GM12878 (cell line): ENCODE measurements around the gene LIMK1. TPM values are rescaled to one million over a fixed set of nuclear protein-coding genes. Genes with fewer than 3 reads are reported as not detected.
A peak's percentile ranks its signal among the peaks of the same experiment; 100 is the strongest.

Experiments used
- ATAC-seq: fragments of 200-7000 bp; cut with Tn5 transposase; 3 replicates; pipeline ENCODE4 v1.9.1; 2020; ENCODE audit warnings: mild to moderate bottlenecking, moderate library complexity
- BruUV-seq: library from RNA; stranded (reverse); fragments of 400-500 nt; replicated peaks from 2 replicates; lab custom pipeline; 2021; lab: Mats Ljungman, UMichigan
- CTCF ChIA-PET: fragments of 300-600 bp; sonication (Branson Sonifier 250); formaldehyde crosslinking; extraction: SDS; loops from one replicate; lab custom pipeline; 2021; ENCODE audit warnings: inconsistent platforms; lab: Yijun Ruan, JAX
- POLR2A ChIA-PET: fragments of 350-600 bp; formaldehyde crosslinking; extraction: SDS; loops from one replicate; lab custom pipeline; 2021; ENCODE audit warnings: inconsistent platforms; lab: Charles Lee
- RAD21 ChIA-PET: fragments of 300-600 bp; sonication (Branson Sonifier 250); formaldehyde crosslinking; loops from one replicate; lab custom pipeline; 2023; ENCODE audit warnings: antibody characterized with exemption; ENCODE audit not compliant: unreplicated experiment; lab: Charles Lee
- SMC1A ChIA-PET: fragments of 300-600 bp; sonication (Branson Sonifier 250); formaldehyde crosslinking; loops from one replicate; lab custom pipeline; 2023; ENCODE audit not compliant: unreplicated experiment, uncharacterized antibody; lab: Charles Lee
- DNase-seq: peaks from one replicate; pipeline ENCODE4 v3.0.0-alpha.2; 2011; ENCODE audit warnings: low read depth, low spot score
- FAIRE-seq: peaks from 3 replicates; lab custom pipeline; 2011; peaks lifted over from hg19 to GRCh38; lab: Jason Lieb, UNC
- H2AFZ ChIP-seq: 2 replicates; pipeline ENCODE4 v1.6.0; 2011; ENCODE audit warnings: low read depth, low read length, control low read depth; ENCODE audit not compliant: control insufficient read depth
- H3K27ac ChIP-seq: 2 replicates; pipeline ENCODE4 v1.5.1; 2011; ENCODE audit warnings: control low read depth; ENCODE audit not compliant: control insufficient read depth, insufficient read depth
- H3K27me3 ChIP-seq, 2 experiments: replicated peaks in 1 of 2; 2 replicates each; pipeline versions ENCODE4 v1.6.0 to v1.6.1; 2011; ENCODE audit warnings: low read length in 1 of 2; ENCODE audit not compliant: control insufficient read depth in 2 of 2, insufficient read depth in 2 of 2
- H3K36me3 ChIP-seq, 2 experiments: 2 replicates each; pipeline ENCODE4 v1.5.1; 2011; ENCODE audit warnings: low read length in 1 of 2; ENCODE audit not compliant: control insufficient read depth in 2 of 2, insufficient read depth in 2 of 2
- H3K4me1 ChIP-seq: 2 replicates; pipeline ENCODE4 v1.6.1; 2011; ENCODE audit warnings: mild to moderate bottlenecking, low read length, moderate library complexity, mixed read lengths; ENCODE audit not compliant: control insufficient read depth, insufficient read depth
- H3K4me2 ChIP-seq: 2 replicates; pipeline ENCODE4 v1.6.0; 2011; ENCODE audit warnings: control low read depth; ENCODE audit not compliant: control insufficient read depth, insufficient read depth
- H3K4me3 ChIP-seq: fragments of 200-600 bp; sonication (generic); 2 replicates; pipeline ENCODE4 v1.5.1; 2016
- H3K79me2 ChIP-seq: 2 replicates; pipeline ENCODE4 v1.6.0; 2011; ENCODE audit warnings: low read length; ENCODE audit not compliant: control insufficient read depth, insufficient read depth
- H3K9ac ChIP-seq: 2 replicates; pipeline ENCODE4 v1.8.0; 2011; ENCODE audit warnings: low read length, control low read depth, mixed read lengths; ENCODE audit not compliant: control insufficient read depth, insufficient read depth
- H3K9me3 ChIP-seq: replicated peaks from 3 replicates; pipeline ENCODE4 v1.5.1; 2011; ENCODE audit warnings: mild to moderate bottlenecking, low read length; ENCODE audit not compliant: control insufficient read depth, insufficient read depth
- H4K20me1 ChIP-seq: 2 replicates; pipeline ENCODE4 v1.6.0; 2011; ENCODE audit not compliant: control insufficient read depth, insufficient read depth
- ELK1 ChIP-seq: IDR thresholded peaks from 2 replicates; pipeline ENCODE4 v1.6.1; 2012; ENCODE audit warnings: low read depth, low read length, improper control_type of control experiment
- KDM1A ChIP-seq: fragments of 200-600 bp; sonication (generic); IDR thresholded peaks from 2 replicates; pipeline ENCODE4 v1.6.1; 2016; ENCODE audit warnings: borderline replicate concordance
- POLR2A ChIP-seq: IDR thresholded peaks from 2 replicates; pipeline ENCODE4 v1.6.1; 2011; ENCODE audit warnings: low read depth, mild to moderate bottlenecking, low read length
- POLR2AphosphoS2 ChIP-seq: IDR thresholded peaks from 2 replicates; pipeline ENCODE4 v1.6.1; 2011; ENCODE audit warnings: low read depth, mild to moderate bottlenecking, low read length, improper control_type of control experiment, moderate library complexity
- SREBF1 ChIP-seq: IDR thresholded peaks from 2 replicates; pipeline ENCODE4 v1.6.1; 2012; ENCODE audit warnings: mild to moderate bottlenecking, low read length
- SREBF2 ChIP-seq: IDR thresholded peaks from 2 replicates; pipeline ENCODE4 v1.6.1; 2012; ENCODE audit warnings: mild to moderate bottlenecking, low read length
- STAT3 ChIP-seq: IDR thresholded peaks from 2 replicates; pipeline ENCODE4 v1.6.1; 2011; ENCODE audit warnings: low read depth, low read length, improper control_type of control experiment
- SUZ12 ChIP-seq: fragments of 200-600 bp; sonication (generic); IDR thresholded peaks from one replicate; pipeline ENCODE4 v1.6.1; 2018; ENCODE audit warnings: antibody characterized with exemption, mild to moderate bottlenecking; ENCODE audit not compliant: unreplicated experiment
- ZBTB4 ChIP-seq: fragments of 450-650 bp; formaldehyde crosslinking; IDR thresholded peaks from 2 replicates; pipeline ENCODE4 v1.4.0; 2022; ENCODE audit warnings: mild to moderate bottlenecking, moderate library complexity
- WGBS: methylation state at CpG from one replicate; pipeline ENCODE4 v1.1.6; 2016; ENCODE audit warnings: low lambda C conversion rate; ENCODE audit not compliant: insufficient replicate concordance, insufficient coverage; ENCODE audit errors: missing lambda C conversion rate; 5-methylcytosine and 5-hydroxymethylcytosine counted together
- in situ Hi-C: fragments of 300-500 bp; cut with MboI; formaldehyde crosslinking; loops from 9 replicates; pipeline ENCODE4 v1.14.3; 2018; ENCODE audit warnings: mixed read lengths
- intact Hi-C: fragments of 100-400 bp; cut with micrococcal nuclease; formaldehyde crosslinking; loops from one replicate; pipeline ENCODE4 v1.14.2; 2022; ENCODE audit not compliant: unreplicated experiment
- polyA plus RNA-seq, 11 experiments: library from polyadenylated mRNA; depleted of rRNA in 4 of 11; unstranded in 6 of 11; stranded (reverse) in 5 of 11; fragments of >200 nt; fragmentation: Nextera tagmentation in 4 of 11; fragmentation: Illumina TruSeq in 1 of 11; extraction: Ambion mirVana in 4 of 11; extraction: Trizol in 1 of 11; gene quantifications; 1 replicate in 1 of 11; 2 replicates in 10 of 11; pipeline versions ENCODE4 v1.2.1 to v1.2.3, GENCODE V29; 2011 to 2016; ENCODE audit warnings: inconsistent platforms in 2 of 11, missing spikeins in 2 of 11, low read depth in 1 of 11
- total RNA-seq, 4 experiments: library from RNA; depleted of rRNA in 3 of 4; stranded (reverse); fragments of >200 nt in 3 of 4; fragmentation: Illumina TruSeq in 1 of 4; extraction: Trizol in 1 of 4; gene quantifications; 2 replicates each; pipeline versions ENCODE4 v1.2.1 to v1.2.3, GENCODE V29; 2013 to 2021
- TF ChIP-seq, protein P1 (sequence below): fragments of 150-350 bp; IDR thresholded peaks from 2 replicates; pipeline ENCODE4 v1.6.1; 2016; ENCODE audit warnings: low read depth, low read length
- TF ChIP-seq, protein P2 (sequence below): IDR thresholded peaks from 2 replicates; pipeline ENCODE4 v1.6.1; 2011; ENCODE audit warnings: borderline replicate concordance, low read depth, mild to moderate bottlenecking, moderate library complexity, low read length; ENCODE audit not compliant: insufficient read depth, poor library complexity, severe bottlenecking

LIMK1 gene
- total and polyA plus RNA-seq, 10 of the 15 experiments (the other 5 are each of a cell fraction or from before 2014, with no cell fraction given), result 0.71 to 59.4 (median 28.8) TPM

DNA sequence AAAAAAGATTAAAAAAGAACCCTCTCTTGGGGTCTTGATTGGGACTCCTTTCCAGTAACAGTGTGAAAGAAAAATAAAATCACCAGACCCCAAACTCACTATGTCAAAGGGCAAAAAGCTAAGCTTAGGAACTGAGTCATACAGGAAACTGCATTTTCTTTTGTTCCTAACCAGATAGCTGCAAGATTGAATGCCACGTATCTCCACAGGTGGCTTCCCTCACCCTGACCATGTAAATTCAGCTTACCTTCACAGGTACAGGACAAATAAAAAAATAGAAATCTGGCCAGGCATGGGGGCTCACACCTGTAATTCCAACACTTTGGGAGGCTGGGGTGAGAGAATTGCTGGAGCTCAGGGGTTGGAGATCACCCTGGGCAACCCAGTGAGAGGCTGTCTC lies 58.1 kb downstream of the LIMK1 start:
- Histone ChIP-seq H2AFZ (no peak overlapping the region), H3K27ac (no peak overlapping the region), H4K20me1 (no peaks in the 10 kb centered on the region), H3K36me3 (no peaks in the 10 kb centered on the region), H3K4me3 (no peak overlapping the region), H3K9me3 (no peaks in the 10 kb centered on the region; the same call in 2 of the 3 replicates), H3K4me2 (no peak overlapping the region), H3K27me3 (no peaks in the 10 kb centered on the region), H3K9ac (no peak overlapping the region), H3K79me2 (no peaks in the 10 kb centered on the region), H3K4me1 (peaks cover 3% of the 10 kb centered on the region)
- DNase-seq, result no peak
- TF ChIP-seq POLR2AphosphoS2 (no peak), KDM1A (no peak), POLR2A (no peak), SREBF1 (no peak), STAT3 (no peak), ELK1 (no peak), SREBF2 (no peak), ZBTB4 (no peak), SUZ12 (no peak)
- TF ChIP-seq, protein P1, sequence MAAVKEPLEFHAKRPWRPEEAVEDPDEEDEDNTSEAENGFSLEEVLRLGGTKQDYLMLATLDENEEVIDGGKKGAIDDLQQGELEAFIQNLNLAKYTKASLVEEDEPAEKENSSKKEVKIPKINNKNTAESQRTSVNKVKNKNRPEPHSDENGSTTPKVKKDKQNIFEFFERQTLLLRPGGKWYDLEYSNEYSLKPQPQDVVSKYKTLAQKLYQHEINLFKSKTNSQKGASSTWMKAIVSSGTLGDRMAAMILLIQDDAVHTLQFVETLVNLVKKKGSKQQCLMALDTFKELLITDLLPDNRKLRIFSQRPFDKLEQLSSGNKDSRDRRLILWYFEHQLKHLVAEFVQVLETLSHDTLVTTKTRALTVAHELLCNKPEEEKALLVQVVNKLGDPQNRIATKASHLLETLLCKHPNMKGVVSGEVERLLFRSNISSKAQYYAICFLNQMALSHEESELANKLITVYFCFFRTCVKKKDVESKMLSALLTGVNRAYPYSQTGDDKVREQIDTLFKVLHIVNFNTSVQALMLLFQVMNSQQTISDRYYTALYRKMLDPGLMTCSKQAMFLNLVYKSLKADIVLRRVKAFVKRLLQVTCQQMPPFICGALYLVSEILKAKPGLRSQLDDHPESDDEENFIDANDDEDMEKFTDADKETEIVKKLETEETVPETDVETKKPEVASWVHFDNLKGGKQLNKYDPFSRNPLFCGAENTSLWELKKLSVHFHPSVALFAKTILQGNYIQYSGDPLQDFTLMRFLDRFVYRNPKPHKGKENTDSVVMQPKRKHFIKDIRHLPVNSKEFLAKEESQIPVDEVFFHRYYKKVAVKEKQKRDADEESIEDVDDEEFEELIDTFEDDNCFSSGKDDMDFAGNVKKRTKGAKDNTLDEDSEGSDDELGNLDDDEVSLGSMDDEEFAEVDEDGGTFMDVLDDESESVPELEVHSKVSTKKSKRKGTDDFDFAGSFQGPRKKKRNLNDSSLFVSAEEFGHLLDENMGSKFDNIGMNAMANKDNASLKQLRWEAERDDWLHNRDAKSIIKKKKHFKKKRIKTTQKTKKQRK, result no peak
- TF ChIP-seq, protein P2, sequence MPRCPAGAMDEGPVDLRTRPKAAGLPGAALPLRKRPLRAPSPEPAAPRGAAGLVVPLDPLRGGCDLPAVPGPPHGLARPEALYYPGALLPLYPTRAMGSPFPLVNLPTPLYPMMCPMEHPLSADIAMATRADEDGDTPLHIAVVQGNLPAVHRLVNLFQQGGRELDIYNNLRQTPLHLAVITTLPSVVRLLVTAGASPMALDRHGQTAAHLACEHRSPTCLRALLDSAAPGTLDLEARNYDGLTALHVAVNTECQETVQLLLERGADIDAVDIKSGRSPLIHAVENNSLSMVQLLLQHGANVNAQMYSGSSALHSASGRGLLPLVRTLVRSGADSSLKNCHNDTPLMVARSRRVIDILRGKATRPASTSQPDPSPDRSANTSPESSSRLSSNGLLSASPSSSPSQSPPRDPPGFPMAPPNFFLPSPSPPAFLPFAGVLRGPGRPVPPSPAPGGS, result no peak
- peak; percentile 34; the same call in 2 of the 3 replicates for ATAC-seq
- ChIA-PET RAD21 (interaction anchor here (0.9 kb wide), 1 partner anchor 49 kb away, joined by 3 read pairs; no protein-coding TSS in a partner anchor), CTCF (interaction anchor here (0.6 kb wide), 1 partner anchor 65 kb away, joined by 3 read pairs; no protein-coding TSS in a partner anchor), SMC1A (interaction anchor here (0.6 kb wide), 1 partner anchor 51 kb away, joined by 3 read pairs; no protein-coding TSS in a partner anchor), POLR2A (interaction anchor here (0.6 to 1.5 kb wide), 5 partner anchors 10 to 514 kb away, joined by 3 to 5 read pairs (median 4); no protein-coding TSS in a partner anchor)
- BruUV-seq, result no TSS peak
- in situ Hi-C loops (no loop called here), intact Hi-C loops (no loop called here)
- WGBS, result 0% methylated on average over 1 of the region's 1 CpG
- no peak for FAIRE-seq
